Activated naive CD8-positive, alpha-beta T cell treated with anti-CD3 and anti-CD28 coated beads, Interleukin-2, amount 50 U/mL, for 24 hours (primary cell): ENCODE data around the gene C14orf93.
A peak's percentile ranks its signal among the peaks of the same experiment; 100 is the strongest.
"Not testable (repeated sequence)": the region's sequence is repeated elsewhere in the genome, so short reads cannot be mapped to it uniquely, and the experiment has no call there.

Experiments
- ATAC-seq: fragments of 150-1000 bp; cut with Tn5 transposase; one replicate; pipeline ENCODE4 v1.10.0; 2021
- DNase-seq: peaks from one replicate; pipeline ENCODE4 v3.0.0; 2021
- H3K27ac Mint-ChIP-seq: one replicate; pipeline ENCODE4 v1.8.0; 2021; ENCODE audit warnings: mild to moderate bottlenecking, mixed read lengths
- H3K27me3 Mint-ChIP-seq: one replicate; pipeline ENCODE4 v1.8.0; 2021; ENCODE audit warnings: mixed read lengths
- H3K36me3 Mint-ChIP-seq: one replicate; pipeline ENCODE4 v1.8.0; 2021; ENCODE audit warnings: low read depth, mixed read lengths
- H3K4me1 Mint-ChIP-seq: one replicate; pipeline ENCODE4 v1.8.0; 2021; ENCODE audit warnings: mixed read lengths
- H3K4me3 Mint-ChIP-seq: one replicate; pipeline ENCODE4 v1.8.0; 2021; ENCODE audit warnings: mild to moderate bottlenecking, moderate library complexity, mixed read lengths
- H3K9me3 Mint-ChIP-seq: one replicate; pipeline ENCODE4 v1.8.0; 2021; ENCODE audit warnings: mixed read lengths

Gene C14orf93

GRCh38 chr14:22965916-22966782, 43.8 kb downstream of the C14orf93 start:
- not testable (repeated sequence) for DNase-seq, ATAC-seq, H3K9me3 Mint-ChIP-seq, H3K4me3 Mint-ChIP-seq, H3K27me3 Mint-ChIP-seq, H3K27ac Mint-ChIP-seq, H3K36me3 Mint-ChIP-seq, H3K4me1 Mint-ChIP-seq

DNA sequence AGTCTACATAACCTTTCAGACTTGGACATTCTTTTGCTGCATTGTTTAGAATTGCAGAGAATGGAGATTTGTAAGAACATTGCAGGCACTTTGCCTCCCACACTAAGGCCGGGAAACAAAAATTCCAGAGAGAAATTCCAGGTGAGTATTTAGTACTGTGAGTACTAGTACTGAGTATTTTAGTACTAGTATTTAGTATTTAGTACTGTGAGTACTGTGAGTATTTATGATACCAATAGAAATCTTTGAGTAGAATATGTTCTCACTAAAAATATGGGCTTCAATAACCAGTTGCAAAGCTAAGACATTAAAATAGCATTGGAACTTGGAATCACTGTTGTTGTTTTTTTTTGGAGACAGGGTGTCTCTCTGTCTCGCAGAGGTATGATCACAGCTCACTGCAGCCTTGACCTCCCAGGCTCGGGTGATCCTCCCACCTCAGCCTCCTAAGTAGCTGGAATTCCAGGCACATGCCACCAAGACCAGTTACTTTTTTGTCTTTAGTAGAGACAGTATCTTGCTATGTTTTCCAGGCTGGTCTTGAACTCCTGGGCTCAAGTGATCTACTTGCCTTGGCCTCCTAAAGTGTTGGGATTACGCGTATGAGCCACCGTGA, 47.8 kb downstream of the C14orf93 start:
- no peak overlapping the region for H3K4me3 Mint-ChIP-seq
- ATAC-seq, result no peak
- no peak overlapping the region for H3K27ac Mint-ChIP-seq

GRCh38 chr14:22955702-22956569, 54.0 kb downstream of the C14orf93 start:
- Mint-ChIP-seq H3K27me3 (no peaks in the 10 kb centered on the region), H3K4me1 (peaks cover 24% of the 10 kb centered on the region), H3K9me3 (no peaks in the 10 kb centered on the region), H3K4me3 (peak overlapping the region; percentile 92), H3K27ac (peak overlapping the region; percentile 83), H3K36me3 (peaks cover 19% of the 10 kb centered on the region)
- ATAC-seq, result no peak
- DNase-seq, result no peak

More for the DNA sequence above, 47.8 kb downstream of the C14orf93 start:
- DNase-seq, result no peak
- peaks cover 8% of the 10 kb centered on the region for H3K4me1 Mint-ChIP-seq
- H3K36me3 Mint-ChIP-seq, result no peaks in the 10 kb centered on the region
- no peaks in the 10 kb centered on the region for H3K9me3 Mint-ChIP-seq
- no peaks in the 10 kb centered on the region for H3K27me3 Mint-ChIP-seq

- no peak for DNase-seq
- H3K36me3 Mint-ChIP-seq, result peaks cover 27% of the 10 kb centered on the region
- peaks cover 18% of the 10 kb centered on the region for H3K4me1 Mint-ChIP-seq
- H3K27me3 Mint-ChIP-seq, result no peaks in the 10 kb centered on the region
- no peak overlapping the region for H3K4me3 Mint-ChIP-seq
- ATAC-seq, result no peak
- H3K9me3 Mint-ChIP-seq, result no peaks in the 10 kb centered on the region
- peak overlapping the region; percentile 35 for H3K27ac Mint-ChIP-seq
Measured at GRCh38 chr14:22952418-22952817, 57.5 kb downstream of the C14orf93 start.

DNA sequence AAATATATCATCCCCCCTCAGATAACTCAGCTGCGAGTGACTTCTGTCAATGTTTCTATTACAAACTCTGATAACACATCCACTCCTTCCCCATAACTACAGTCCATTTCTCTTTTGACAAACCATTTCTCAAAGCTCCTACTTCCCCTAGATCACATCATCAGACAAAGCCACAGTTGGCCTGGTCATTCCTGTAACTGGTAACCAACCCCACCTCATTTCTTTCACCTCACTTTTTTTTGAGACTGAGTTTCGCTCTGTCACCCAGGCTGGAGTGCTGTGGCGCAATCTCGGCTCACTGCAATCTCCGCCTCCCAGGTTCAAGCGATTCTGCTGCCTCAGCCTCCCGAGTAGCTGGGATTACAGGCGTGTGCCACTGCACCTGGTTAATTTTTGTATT, 58.1 kb downstream of the C14orf93 start:
- not testable (repeated sequence) for H3K27me3 Mint-ChIP-seq, H3K27ac Mint-ChIP-seq, DNase-seq, H3K4me3 Mint-ChIP-seq, H3K9me3 Mint-ChIP-seq, ATAC-seq
- H3K36me3 Mint-ChIP-seq, result peaks cover 32% of the 10 kb centered on the region
- peaks cover 14% of the 10 kb centered on the region for H3K4me1 Mint-ChIP-seq

- H3K4me3 Mint-ChIP-seq, result no peak overlapping the region
- ATAC-seq, result no peak
- H3K27me3 Mint-ChIP-seq, result no peaks in the 10 kb centered on the region
- DNase-seq, result no peak
- H3K4me1 Mint-ChIP-seq, result no peaks in the 10 kb centered on the region
- H3K27ac Mint-ChIP-seq, result no peak overlapping the region
- no peaks in the 10 kb centered on the region for H3K9me3 Mint-ChIP-seq
- peaks cover 25% of the 10 kb centered on the region for H3K36me3 Mint-ChIP-seq
Measured at GRCh38 chr14:22945642-22946041, 64.3 kb downstream of the C14orf93 start.

- Mint-ChIP-seq H3K27ac (no peak overlapping the region), H3K9me3 (no peaks in the 10 kb centered on the region), H3K4me1 (no peaks in the 10 kb centered on the region), H3K4me3 (no peak overlapping the region), H3K36me3 (peaks cover 7% of the 10 kb centered on the region), H3K27me3 (no peaks in the 10 kb centered on the region)
- no peak for DNase-seq
- no peak for ATAC-seq
Measured at GRCh38 chr14:22939684-22940083, 70.3 kb downstream of the C14orf93 start.
